ENCODE measurements around the gene HOXA4.

Gene HOXA4

DNA sequence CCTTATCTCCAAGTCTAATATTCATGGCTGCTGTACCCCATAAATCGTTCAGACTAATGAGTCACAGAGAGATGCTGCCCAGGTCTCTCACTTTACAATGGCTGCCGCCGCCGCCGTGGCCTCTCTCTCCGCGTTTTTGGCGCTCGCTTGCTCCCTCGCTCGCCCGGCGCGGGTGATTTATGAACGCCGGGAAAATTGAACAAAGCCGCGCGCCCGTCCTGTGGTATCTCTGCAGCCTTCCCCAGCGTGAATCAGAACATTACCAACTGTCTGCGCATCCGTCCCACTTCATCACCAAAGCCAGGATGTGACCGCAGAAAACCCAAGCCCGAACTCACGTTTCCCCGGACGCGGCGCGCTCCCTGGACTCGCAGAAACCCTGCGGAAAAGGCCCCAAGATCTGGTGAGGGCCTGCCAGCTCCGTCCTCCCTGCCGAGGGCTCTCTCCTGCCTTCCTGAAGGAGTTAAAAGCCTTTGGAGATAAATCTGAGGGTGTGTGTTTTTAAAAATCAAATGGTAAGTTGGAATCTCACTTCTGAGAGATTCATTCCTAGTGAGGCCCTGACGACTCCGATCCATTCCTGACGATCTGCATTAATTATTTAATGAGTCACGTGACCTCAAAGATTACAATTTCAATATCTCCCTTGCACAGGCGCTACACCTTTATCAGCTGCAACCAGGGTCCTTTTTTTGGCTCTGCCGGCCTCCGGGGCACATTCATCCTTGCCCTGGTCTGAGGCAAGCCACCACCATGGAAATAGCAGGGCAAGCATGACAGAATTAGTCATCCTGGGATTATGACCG lies 6.3 kb downstream of the HOXA4 start:
- TF ChIP-seq, protein P1, sequence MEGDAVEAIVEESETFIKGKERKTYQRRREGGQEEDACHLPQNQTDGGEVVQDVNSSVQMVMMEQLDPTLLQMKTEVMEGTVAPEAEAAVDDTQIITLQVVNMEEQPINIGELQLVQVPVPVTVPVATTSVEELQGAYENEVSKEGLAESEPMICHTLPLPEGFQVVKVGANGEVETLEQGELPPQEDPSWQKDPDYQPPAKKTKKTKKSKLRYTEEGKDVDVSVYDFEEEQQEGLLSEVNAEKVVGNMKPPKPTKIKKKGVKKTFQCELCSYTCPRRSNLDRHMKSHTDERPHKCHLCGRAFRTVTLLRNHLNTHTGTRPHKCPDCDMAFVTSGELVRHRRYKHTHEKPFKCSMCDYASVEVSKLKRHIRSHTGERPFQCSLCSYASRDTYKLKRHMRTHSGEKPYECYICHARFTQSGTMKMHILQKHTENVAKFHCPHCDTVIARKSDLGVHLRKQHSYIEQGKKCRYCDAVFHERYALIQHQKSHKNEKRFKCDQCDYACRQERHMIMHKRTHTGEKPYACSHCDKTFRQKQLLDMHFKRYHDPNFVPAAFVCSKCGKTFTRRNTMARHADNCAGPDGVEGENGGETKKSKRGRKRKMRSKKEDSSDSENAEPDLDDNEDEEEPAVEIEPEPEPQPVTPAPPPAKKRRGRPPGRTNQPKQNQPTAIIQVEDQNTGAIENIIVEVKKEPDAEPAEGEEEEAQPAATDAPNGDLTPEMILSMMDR (IDR thresholded peaks at IDR 0.05; ENCODE audit: extremely low read depth, missing control alignments) = no peak
- no peak for DNase-seq (ENCODE audit: low spot score)

DNA sequence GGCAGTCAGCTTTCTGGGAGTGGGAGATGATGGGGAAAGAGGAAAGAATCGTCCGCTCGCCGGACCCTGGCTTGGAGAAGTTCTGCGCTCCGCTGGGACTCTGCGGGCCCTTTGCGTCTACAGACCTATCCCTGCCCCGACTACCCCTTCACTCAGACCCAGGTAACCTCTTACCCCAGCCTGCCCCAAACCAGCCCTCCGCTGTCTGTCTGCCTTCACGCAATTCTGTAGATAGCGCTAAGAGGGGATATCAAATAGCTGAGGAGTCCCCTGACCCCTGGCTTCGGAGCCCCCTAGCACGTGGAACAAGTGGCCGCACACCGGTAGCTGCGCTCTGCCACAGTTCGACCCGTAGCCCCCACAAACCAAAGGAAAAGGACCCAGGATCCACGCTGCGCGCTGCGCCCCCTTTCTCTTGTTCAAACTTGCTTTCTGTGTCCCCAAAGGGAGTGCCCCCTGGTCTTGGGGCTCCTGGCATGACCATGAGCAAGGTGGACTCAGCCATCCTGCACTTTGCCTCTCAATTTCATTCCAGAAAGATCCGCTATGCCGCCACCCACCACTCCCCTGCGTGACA lies 7.0 kb downstream of the HOXA4 start:
- TF ChIP-seq, protein P1 (IDR thresholded peaks at IDR 0.05; ENCODE audit: extremely low read depth, missing control alignments) = no peak
- DNase-seq (ENCODE audit: low spot score) = no peak

DNA sequence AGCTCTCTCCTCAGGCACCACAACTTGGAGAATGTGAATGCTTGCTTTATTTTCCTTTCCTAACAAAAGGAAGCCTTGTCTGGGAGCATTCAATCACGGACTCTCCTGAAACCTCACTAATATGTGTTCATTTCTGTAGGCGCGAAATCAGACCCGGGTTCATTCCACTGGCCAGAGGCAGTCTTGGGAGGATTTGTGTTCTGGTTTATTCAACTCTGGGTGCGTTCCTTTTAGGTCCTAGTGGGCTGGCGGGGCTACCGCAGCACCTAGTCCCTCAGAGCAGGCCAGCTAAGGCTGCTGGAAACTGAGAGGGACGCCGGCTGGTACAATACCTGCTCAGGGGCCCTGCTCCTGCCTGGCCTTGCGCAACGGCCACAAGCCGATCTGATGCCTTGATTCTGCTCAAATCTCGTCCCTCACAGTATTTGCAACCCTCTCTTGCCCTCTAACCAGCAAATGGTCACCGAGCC lies 7.5 kb downstream of the HOXA4 start:
- no peak for DNase-seq (ENCODE audit: low spot score)
- TF ChIP-seq, protein P1 (IDR thresholded peaks at IDR 0.05; ENCODE audit: extremely low read depth, missing control alignments) = no peak

DNA sequence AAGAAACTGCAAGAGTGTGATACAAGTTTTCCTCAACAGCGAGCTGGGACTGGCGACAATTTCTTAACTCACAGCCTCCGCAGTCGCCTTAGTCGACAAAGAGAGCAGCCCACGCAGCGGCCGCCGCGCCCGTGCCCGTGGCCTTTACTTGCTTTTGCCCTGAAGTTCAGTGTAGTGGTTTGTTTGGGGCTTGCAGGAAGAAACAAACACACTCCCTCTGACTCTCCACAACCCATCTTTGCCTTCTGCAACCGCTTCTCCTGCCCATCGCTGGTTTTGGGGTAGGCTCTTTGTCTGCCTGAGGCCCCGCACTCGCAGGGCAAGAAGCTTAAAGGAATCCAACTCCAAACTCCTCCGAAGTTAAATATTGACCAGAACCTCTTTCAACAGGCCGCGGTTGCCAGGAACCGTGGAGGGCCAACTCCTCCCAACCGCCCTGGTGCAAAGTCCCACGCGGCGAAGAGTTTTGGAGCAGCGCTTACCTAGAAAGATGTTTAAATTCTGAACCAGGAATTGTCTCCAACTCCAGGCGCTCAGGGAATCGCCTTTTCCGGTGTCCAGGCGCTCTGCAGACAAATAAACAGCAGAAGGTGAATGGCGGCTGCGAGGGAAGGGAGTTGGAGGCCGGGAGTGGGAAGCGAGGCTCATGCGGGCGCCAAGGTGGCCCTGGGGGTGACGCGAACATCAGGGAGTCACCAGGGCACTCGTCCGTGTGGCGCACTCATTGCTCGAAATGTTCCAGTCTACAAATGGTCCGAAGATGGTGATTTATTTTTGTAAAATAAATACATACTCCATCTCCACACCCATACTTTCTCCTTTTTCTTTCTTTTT lies 8.3 kb downstream of the HOXA4 start:
- DNase-seq (ENCODE audit: low spot score) = no peak
- TF ChIP-seq, protein P1 (IDR thresholded peaks at IDR 0.05; ENCODE audit: extremely low read depth, missing control alignments) = no peak

DNA sequence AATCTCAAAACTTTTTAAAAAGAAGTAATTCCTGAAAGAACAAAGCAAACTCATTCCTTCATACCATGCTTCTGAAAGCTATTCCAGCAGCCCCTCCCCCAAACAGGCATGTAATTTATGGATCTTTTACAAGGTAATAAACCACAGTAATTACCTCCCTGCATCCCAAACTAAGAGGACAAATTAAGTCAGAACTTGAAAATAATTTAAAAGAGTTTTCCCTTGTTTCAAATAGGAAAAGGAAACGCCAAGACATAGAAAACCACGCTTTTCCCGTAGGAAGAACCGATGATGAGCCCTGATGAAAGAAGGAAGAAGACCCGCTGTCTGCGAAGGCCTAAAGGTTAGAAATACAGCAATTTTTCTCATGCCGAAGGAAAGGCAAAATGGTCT lies 8.9 kb downstream of the HOXA4 start:
- TF ChIP-seq, protein P1 (IDR thresholded peaks at IDR 0.05; ENCODE audit: extremely low read depth, missing control alignments) = no peak
- DNase-seq (ENCODE audit: low spot score) = no peak

DNA sequence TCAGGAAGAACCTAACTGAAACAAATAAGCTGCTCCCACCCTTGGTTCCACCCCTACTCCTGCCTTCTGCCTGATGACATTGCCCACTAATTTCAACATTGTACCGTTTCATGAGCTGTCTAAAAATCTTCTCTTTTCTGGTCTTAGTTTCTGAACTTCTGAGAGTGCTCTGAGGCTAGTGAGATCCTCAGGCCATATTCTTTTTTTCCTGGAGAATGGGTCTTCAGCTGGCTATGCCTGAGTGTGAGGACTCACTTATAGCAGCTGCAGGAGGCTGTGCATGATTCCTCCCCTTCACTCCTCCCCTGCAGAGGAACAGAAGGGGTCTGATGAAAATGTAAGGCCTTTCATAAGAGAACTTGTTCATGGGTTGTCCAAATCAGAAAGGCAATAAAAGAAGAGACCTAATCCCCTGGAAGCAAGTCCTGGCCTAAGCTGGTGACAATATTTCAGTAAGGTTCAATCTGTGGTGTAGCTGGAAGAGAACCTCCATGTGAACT lies 11.1 kb downstream of the HOXA4 start:
- no peak for DNase-seq (ENCODE audit: low spot score)
- TF ChIP-seq, protein P1 (IDR thresholded peaks at IDR 0.05; ENCODE audit: extremely low read depth, missing control alignments) = no peak

Measured in GM20000 (cell line).